Natural killer cell (primary cell): ENCODE data around the gene SLC22A12. TPM values are rescaled to one million over a fixed set of nuclear protein-coding genes. Genes with fewer than 3 reads are reported as not detected.

Experiments used
- ATAC-seq, 3 donors: fragments of 150-1000 bp in 2 of 3; fragments of 200-7000 bp in 1 of 3; cut with Tn5 transposase; 1 replicate in 1 of 3; 2 replicates in 2 of 3; pipeline ENCODE4 v1.10.0; 2021; ENCODE audit warnings: mild to moderate bottlenecking in 2 of 3, moderate library complexity in 2 of 3
- DNase-seq, 2 donors: peaks; one replicate each; pipeline versions ENCODE4 v3.0.0 to v3.0.0-alpha.2; 2013 to 2021; ENCODE audit warnings: mixed read lengths in 1 of 2
- H3K27ac ChIP-seq: one replicate; pipeline ENCODE4 v1.5.1; 2013; ENCODE audit warnings: mild to moderate bottlenecking, low read length
- H3K27me3 ChIP-seq: one replicate; pipeline ENCODE4 v1.6.1; 2013; ENCODE audit warnings: low read length; ENCODE audit not compliant: control insufficient read depth, insufficient read depth
- H3K36me3 ChIP-seq: one replicate; pipeline ENCODE4 v1.6.1; 2013; ENCODE audit warnings: low read length; ENCODE audit not compliant: control insufficient read depth, insufficient read depth
- H3K4me1 ChIP-seq: one replicate; pipeline ENCODE4 v1.6.1; 2013; ENCODE audit warnings: low read length; ENCODE audit not compliant: control insufficient read depth, insufficient read depth
- H3K4me3 ChIP-seq: one replicate; pipeline ENCODE4 v1.5.1; 2013; ENCODE audit warnings: low read length
- H3K9me3 ChIP-seq: one replicate; pipeline ENCODE4 v1.6.1; 2013; ENCODE audit warnings: low read length; ENCODE audit not compliant: control insufficient read depth, insufficient read depth
- H3K27ac Mint-ChIP-seq, 2 donors: one replicate each; pipeline ENCODE4 v1.8.0; 2022; ENCODE audit warnings: mild to moderate bottlenecking in 2 of 2, mixed read lengths in 2 of 2, moderate library complexity in 1 of 2
- H3K27me3 Mint-ChIP-seq, 2 donors: one replicate each; pipeline ENCODE4 v1.8.0; 2022; ENCODE audit warnings: low read depth in 2 of 2, mixed read lengths in 2 of 2
- H3K36me3 Mint-ChIP-seq: one replicate; pipeline ENCODE4 v1.8.0; 2022; ENCODE audit warnings: mixed read lengths
- H3K4me1 Mint-ChIP-seq, 2 donors: one replicate each; pipeline ENCODE4 v1.8.0; 2022; ENCODE audit warnings: mixed read lengths in 2 of 2
- H3K4me3 Mint-ChIP-seq: one replicate; pipeline ENCODE4 v1.8.0; 2022; ENCODE audit warnings: mild to moderate bottlenecking, moderate library complexity, mixed read lengths
- H3K9me3 Mint-ChIP-seq, 2 donors: one replicate each; pipeline ENCODE4 v1.8.0; 2022; ENCODE audit warnings: mixed read lengths in 2 of 2
- CTCF ChIP-seq: fragments of 200-600 bp; IDR thresholded peaks from one replicate; pipeline ENCODE4 v1.8.0; 2022; ENCODE audit warnings: antibody characterized with exemption
- WGBS: methylation state at CpG from one replicate; pipeline ENCODE4 v1.1.7; 2013; ENCODE audit warnings: missing lambda C conversion rate; ENCODE audit not compliant: insufficient coverage; 5-methylcytosine and 5-hydroxymethylcytosine counted together
- intact Hi-C: fragments of 100-400 bp; cut with micrococcal nuclease; formaldehyde crosslinking; loops from one replicate; pipeline ENCODE4 v1.14.2; 2022
- total RNA-seq, 4 donors: library from RNA; stranded (reverse); fragments of 120-200 nt in 1 of 4; gene quantifications; one replicate each; pipeline versions ENCODE4 v1.2.3 to v1.2.4, GENCODE V29; 2013 to 2022

SLC22A12 gene
- total RNA-seq, 3 donors from 2014 or later (not counting 1 experiment from before 2014, with no cell fraction given), result not detected

GRCh38 chr11:64585150-64585549 lies 5.9 kb upstream of the SLC22A12 start:
- Histone ChIP-seq H3K9me3 (no peaks in the 10 kb centered on the region), H3K36me3 (no peaks in the 10 kb centered on the region), H3K27me3 (no peaks in the 10 kb centered on the region), H3K4me3 (no peak overlapping the region), H3K4me1 (no peaks in the 10 kb centered on the region), H3K27ac (no peak overlapping the region)
- H3K36me3 Mint-ChIP-seq, result no peaks in the 10 kb centered on the region
- H3K4me1 Mint-ChIP-seq, result no peaks in the 10 kb centered on the region
- no peak overlapping the region for H3K4me3 Mint-ChIP-seq
- H3K27ac Mint-ChIP-seq, result no peak overlapping the region
- H3K27me3 Mint-ChIP-seq, result peaks cover 0 to 17% of the 10 kb centered on the region in 2 donors
- ATAC-seq (no peak), DNase-seq (no peak)
- 60% methylated on average over 8 of the region's 8 CpGs for WGBS
- intact Hi-C loops, result no loop called here
- peaks cover 2 to 8% of the 10 kb centered on the region in 2 donors for H3K9me3 Mint-ChIP-seq
- TF ChIP-seq CTCF, result no peak

GRCh38 chr11:64586366-64586765 lies 4.7 kb upstream of the SLC22A12 start:
- no peak for ATAC-seq
- Mint-ChIP-seq H3K27me3 (peaks cover 0 to 17% of the 10 kb centered on the region in 2 donors), H3K4me3 (no peak overlapping the region), H3K9me3 (peaks cover 2 to 8% of the 10 kb centered on the region in 2 donors), H3K36me3 (no peaks in the 10 kb centered on the region), H3K4me1 (no peaks in the 10 kb centered on the region), H3K27ac (no peak overlapping the region)
- DNase-seq, result no peak
- Histone ChIP-seq H3K27ac (no peak overlapping the region), H3K4me3 (no peak overlapping the region), H3K27me3 (no peaks in the 10 kb centered on the region), H3K4me1 (no peaks in the 10 kb centered on the region), H3K9me3 (no peaks in the 10 kb centered on the region), H3K36me3 (no peaks in the 10 kb centered on the region)
- intact Hi-C loops, result no loop called here
- TF ChIP-seq CTCF, result no peak

- H3K9me3 Mint-ChIP-seq, result peaks cover 2 to 8% of the 10 kb centered on the region in 2 donors
- no peaks in the 10 kb centered on the region for H3K36me3 ChIP-seq
- no peaks in the 10 kb centered on the region for H3K27me3 ChIP-seq
- no peak overlapping the region for H3K4me3 ChIP-seq
- H3K27ac Mint-ChIP-seq, result no peak overlapping the region
- no peaks in the 10 kb centered on the region for H3K9me3 ChIP-seq
- H3K27ac ChIP-seq, result no peak overlapping the region
- no peaks in the 10 kb centered on the region for H3K4me1 ChIP-seq
- H3K36me3 Mint-ChIP-seq, result no peaks in the 10 kb centered on the region
- no peaks in the 10 kb centered on the region for H3K4me1 Mint-ChIP-seq
- no peak for ATAC-seq
- 80% methylated on average over 1 of the region's 2 CpGs for WGBS
- peaks cover 0 to 17% of the 10 kb centered on the region in 2 donors for H3K27me3 Mint-ChIP-seq
- no peak for TF ChIP-seq CTCF
- no peak overlapping the region for H3K4me3 Mint-ChIP-seq
- intact Hi-C loops, result no loop called here
- no peak for DNase-seq
Observed at GRCh38 chr11:64588701-64589100, 2.3 kb upstream of the SLC22A12 start.
